T-helper 1 cell treated with Interleukin-12 subunit alpha and Interleukin-12 subunit beta and Interleukin-4 antibody, amounts not matched to agents 30 ng/mL and 1 ng/mL, for 36 hours (primary cell): ENCODE results near the gene FLNC. TPM values are rescaled to one million over a fixed set of nuclear protein-coding genes. Genes with fewer than 3 reads are reported as not detected.

Experiments
- intact Hi-C: fragments of 100-400 bp; cut with micrococcal nuclease; formaldehyde crosslinking; loops from one replicate; pipeline ENCODE4 v1.15.1; 2024
- total RNA-seq: library from RNA; stranded (reverse); gene quantifications from 2 replicates; pipeline ENCODE4 v1.2.3, GENCODE V29; 2022

Gene FLNC
- total RNA-seq, 1 donor from 2014 or later = 0.02 TPM

DNA sequence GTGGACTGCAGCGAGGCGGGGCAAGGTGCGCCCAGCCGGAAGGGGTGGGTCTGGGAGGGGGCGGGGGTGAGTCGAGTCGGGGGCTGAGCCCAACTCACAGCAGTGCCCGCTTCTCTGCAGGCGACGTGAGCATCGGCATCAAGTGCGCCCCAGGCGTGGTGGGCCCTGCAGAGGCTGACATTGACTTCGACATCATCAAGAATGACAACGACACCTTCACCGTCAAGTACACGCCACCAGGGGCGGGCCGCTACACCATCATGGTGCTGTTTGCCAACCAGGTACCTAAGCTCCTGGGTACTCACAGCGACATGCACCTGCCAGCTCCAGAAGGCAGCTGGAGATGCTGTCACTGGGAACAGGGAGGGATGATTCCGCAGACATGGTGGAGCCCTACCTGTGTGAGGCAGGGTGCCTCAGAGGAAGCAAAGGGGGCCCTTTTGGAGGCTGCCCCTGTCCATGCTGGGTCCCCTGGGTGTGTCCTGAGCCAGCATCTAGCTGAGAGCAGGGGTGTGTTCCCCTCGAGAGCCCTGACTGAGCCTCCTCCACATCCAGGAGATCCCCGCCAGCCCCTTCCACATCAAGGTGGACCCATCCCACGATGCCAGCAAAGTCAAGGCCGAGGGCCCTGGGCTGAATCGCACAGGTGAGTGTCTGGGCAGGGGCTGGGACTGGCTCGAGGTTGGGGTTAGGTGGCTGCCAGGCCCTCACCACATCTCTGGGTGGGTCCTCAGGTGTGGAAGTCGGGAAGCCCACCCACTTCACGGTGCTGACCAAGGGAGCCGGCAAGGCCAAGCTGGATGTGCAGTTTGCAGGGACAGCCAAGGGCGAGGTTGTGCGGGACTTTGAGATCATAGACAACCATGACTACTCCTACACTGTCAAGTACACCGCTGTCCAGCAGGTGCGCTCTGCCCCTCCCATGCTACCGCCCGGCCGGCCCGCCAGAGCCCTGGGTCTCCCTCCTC, 12.8 kb downstream of the FLNC start:
- intact Hi-C loops = loop anchor here (1.0 kb wide), 3 partner anchors 19 to 248 kb away; partner anchors contain the start of gene ATP6V1F

DNA sequence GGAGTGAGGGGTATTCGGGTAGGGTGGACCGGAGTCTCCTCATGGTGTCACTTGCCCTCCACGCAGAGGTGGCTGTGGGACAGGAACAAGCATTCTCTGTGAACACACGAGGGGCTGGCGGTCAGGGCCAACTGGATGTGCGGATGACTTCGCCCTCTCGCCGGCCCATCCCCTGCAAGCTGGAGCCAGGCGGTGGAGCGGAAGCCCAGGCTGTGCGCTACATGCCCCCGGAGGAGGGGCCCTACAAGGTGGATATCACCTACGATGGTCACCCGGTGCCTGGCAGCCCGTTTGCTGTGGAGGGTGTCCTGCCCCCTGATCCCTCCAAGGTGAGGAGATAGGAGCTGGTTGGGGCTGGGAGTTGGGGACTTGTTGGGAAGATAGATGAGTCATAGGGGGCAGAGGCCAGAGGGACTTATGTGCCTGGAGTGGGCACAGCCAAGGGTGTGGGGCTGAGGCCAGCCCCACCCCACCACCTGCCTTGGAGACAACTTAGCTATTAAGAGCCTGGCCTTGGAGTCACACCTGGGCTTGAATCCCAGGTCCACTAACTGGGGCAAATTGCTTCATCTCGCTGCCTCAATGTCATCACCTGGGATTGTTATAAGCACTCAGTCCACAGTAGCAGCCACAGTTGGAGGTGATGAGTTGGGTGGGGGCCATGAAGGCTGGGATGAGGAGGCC, 13.9 kb downstream of the FLNC start:
- intact Hi-C loops = no loop called here

DNA sequence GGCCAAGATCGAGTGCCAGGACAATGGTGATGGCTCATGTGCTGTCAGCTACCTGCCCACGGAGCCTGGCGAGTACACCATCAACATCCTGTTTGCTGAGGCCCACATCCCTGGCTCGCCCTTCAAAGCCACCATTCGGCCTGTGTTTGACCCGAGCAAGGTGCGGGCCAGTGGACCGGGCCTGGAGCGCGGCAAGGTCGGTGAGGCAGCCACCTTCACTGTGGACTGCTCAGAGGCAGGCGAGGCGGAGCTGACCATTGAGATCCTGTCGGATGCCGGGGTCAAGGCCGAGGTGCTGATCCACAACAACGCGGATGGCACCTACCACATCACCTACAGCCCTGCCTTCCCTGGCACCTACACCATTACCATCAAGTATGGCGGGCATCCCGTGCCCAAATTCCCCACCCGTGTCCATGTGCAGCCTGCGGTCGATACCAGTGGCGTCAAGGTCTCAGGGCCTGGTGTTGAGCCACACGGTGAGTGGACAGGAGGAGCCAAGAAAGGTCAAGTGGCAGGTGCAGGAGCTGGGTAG, 14.6 kb downstream of the FLNC start:
- intact Hi-C loops = no loop called here

DNA sequence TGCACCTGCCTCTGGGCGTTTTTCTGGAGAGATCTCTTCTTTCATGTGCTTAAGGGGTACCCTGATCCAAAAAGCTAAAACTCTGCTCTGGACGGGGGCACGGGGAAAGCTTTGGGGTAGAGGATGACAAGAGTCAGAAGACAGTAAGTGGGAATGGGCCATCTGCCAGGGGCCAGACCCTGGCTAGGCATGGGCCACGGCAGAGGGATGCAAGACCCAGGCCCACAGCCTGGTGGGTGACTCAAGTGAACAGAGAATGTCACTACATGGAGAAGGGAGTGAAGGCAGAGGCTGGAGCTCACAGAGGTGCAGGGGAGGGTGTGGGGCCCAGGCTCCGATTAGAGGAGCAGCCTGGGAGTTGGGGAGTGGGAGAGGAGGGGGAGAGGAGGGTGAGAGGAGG, 15.3 kb downstream of the FLNC start:
- intact Hi-C loops = no loop called here

DNA sequence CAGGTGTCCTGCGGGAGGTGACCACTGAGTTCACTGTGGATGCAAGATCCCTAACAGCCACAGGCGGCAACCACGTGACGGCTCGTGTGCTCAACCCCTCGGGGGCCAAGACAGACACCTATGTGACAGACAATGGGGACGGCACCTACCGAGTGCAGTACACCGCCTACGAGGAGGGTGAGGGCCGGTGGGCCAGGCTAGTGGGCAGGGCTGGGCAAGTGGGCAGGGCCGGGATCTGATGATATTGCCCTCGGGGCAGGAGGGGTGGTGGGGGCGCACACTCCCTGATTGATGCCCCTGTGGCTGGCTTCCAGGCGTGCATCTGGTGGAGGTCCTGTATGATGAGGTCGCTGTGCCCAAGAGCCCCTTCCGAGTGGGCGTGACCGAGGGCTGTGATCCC, 15.8 kb downstream of the FLNC start:
- intact Hi-C loops = no loop called here

DNA sequence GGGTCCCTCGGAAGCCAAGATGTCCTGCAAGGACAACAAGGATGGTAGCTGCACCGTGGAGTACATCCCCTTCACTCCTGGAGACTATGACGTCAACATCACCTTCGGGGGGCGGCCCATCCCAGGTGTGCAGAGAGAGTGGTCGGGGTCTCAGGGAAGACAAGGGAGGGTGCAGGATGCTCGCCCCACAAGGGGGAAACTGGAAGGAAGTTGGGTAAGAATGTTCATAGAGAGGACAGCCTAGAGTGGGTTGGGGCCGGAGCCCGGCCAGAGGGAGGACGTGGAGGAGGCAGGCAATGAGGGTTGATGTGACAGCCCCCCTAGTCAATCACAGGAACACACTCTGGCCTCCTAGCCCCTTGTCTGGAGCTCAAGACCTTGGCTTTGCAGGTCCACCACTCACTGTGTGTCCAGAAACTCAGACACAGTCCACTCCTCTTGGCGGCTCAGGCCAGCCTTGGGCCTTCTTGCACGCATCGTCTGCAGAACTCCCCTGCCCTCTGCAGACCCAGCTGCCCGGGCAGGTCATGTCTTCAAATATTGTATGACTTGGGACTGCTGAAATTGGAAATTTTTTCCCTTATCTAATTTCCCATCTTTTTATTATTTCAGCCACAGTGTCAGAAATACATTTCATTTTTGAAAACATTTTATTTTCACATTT, 16.7 kb downstream of the FLNC start:
- intact Hi-C loops = no loop called here

DNA sequence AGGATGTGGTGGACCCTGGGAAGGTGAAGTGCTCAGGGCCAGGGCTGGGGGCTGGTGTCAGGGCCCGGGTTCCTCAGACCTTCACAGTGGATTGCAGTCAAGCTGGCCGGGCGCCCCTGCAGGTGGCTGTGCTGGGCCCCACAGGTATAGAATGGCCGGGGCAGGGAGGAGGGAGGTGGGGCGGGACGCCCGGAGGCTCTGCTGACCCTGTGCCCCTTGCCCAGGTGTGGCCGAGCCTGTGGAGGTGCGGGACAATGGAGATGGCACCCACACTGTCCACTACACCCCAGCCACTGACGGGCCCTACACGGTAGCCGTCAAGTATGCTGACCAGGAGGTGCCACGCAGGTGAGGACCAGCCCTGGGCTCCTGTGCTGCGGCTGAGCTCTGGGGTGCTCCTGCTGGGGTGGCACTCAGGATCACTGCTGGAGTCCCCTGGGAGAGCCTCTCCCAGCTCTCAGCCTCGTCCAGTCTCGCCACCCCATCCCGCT, 17.6 kb downstream of the FLNC start:
- intact Hi-C loops = no loop called here

DNA sequence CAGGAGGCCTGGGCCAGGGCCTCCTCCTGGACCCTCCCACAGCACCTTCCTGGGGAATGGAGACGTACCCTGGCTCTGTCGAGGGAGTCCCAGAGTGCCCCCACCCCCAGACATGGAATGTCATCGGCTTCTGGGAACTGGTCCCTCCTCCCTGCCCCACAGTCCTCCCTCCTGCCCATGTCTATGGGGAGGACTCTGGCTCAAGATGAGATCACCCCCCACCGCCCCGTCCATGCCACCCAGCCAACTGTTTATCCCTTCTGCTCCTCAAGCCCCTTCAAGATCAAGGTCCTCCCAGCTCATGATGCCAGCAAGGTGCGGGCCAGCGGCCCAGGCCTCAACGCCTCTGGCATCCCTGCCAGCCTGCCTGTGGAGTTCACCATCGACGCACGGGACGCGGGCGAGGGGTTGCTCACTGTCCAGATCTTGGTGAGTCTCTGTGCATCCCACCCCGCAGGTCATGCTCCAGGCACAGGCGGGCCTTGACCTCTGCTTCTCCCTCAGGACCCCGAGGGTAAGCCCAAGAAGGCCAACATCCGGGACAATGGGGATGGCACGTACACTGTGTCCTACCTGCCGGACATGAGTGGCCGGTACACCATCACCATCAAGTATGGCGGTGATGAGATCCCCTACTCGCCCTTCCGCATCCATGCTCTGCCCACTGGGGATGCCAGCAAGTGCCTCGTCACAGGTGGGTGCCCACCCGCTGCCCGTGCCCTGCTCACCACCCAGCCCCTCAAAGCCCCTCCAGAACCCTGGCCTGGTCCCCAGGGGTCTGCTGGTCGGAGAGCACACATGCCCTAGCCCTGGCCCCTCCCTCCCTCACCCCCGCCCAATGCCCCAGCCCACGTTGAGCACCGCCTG, 18.3 kb downstream of the FLNC start:
- intact Hi-C loops = no loop called here

DNA sequence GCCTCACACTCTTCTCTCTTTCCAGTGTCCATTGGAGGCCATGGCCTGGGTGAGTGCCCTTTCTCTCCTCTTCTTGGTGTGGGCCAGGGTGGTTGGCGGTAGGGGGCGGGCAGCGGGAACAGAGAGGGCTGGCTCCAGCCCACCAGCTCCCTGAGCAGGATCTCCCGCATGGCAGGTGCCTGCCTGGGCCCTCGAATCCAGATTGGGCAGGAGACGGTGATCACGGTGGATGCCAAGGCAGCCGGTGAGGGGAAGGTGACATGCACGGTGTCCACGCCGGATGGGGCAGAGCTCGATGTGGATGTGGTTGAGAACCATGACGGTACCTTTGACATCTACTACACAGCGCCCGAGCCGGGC, 18.9 kb downstream of the FLNC start:
- intact Hi-C loops = no loop called here

DNA sequence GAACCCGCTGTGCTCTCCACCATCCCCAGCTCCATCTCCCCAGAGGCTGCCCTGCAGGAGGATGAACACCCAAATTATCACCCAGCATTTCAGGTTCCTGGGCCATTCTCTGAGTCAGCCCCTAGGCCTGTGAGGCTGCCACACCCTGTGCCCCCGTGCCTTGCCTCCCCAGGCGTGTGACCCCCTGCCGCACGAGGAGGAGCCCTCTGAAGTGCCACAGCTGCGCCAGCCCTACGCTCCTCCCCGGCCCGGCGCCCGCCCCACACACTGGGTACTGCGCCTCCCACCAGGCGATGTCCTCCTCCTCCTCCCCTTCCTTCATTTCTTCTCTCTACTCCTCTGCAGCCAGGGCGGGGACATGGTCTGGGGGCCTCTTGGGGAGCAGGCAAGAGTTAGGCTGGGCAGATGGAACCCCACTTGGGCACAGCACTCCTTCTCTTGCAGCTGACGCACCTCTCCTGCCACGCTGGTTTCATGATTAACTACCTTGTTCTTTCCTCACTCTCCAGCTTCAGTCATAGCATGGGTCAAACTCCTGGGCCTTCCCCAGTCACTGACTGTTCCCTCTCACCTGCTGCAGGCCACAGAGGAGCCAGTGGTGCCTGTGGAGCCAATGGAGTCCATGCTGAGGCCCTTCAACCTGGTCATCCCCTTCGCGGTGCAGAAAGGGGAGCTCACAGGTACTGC, 19.7 kb downstream of the FLNC start:
- intact Hi-C loops = no loop called here

DNA sequence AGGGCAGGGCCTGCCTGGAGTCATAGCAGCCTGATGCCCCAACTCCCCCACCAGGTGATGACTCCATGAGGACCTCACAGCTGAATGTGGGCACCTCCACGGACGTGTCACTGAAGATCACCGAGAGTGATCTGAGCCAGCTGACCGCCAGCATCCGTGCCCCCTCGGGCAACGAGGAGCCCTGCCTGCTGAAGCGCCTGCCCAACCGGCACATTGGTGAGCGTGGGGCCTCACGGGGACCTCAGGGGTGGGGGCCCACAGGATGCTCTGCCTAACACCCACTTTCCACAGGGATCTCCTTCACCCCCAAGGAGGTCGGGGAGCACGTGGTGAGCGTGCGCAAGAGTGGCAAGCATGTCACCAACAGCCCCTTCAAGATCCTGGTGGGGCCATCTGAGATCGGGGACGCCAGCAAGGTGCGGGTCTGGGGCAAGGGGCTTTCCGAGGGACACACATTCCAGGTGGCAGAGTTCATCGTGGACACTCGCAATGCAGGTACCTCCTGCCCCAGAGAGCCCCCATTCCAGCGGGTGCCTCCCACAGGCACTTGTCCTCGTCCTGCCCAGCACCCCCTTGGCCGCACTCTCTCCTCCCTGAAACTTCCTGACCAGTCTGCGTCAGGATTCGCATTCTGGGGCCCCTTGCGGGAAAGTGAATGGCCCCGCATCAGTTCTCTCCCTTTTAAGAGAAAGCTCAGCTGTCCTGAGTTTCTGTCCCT, 22.5 kb downstream of the FLNC start:
- intact Hi-C loops = no loop called here

DNA sequence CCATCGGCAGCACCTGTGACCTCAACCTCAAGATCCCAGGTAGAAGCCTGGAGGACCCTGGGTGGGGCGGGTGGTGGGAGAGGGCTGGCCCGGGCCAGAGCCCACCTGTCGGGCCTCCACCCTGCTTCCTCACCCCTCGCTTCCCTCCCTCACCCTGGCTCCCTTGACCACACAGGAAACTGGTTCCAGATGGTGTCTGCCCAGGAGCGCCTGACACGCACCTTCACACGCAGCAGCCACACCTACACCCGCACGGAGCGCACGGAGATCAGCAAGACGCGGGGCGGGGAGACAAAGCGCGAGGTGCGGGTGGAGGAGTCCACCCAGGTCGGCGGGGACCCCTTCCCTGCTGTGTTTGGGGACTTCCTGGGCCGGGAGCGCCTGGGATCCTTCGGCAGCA, 23.6 kb downstream of the FLNC start:
- intact Hi-C loops = no loop called here

DNA sequence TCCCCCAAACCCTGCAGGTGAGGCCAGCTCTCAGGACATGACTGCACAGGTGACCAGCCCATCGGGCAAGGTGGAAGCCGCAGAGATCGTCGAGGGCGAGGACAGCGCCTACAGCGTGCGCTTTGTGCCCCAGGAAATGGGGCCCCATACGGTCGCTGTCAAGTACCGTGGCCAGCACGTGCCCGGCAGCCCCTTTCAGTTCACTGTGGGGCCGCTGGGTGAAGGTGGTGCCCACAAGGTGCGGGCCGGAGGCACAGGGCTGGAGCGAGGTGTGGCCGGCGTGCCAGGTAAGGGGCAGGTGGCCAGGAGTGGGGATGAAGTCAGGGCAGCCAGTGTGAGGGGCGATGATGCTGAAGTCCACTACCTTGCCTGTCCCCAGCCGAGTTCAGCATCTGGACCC, 24.2 kb downstream of the FLNC start:
- intact Hi-C loops = no loop called here

DNA sequence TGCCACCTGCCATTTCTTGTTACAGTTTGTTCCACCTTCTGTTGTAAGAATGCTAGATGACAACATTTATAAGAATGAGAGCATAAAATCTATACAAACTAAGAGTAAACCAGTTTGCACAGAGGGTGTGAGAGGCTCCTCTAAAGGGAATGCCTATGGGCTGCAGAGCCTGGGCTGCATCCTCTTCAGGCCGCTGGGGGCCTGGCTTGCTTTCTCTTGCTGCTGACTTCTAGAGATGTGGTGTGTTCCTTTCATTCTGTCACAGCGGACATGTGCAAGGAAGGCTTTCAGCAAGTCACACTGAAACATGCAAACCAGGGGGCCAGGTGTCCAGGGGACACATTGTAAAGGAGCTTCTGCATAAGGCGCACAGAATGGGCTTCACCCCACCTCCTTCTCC, 25.4 kb downstream of the FLNC start:
- intact Hi-C loops = no loop called here

DNA sequence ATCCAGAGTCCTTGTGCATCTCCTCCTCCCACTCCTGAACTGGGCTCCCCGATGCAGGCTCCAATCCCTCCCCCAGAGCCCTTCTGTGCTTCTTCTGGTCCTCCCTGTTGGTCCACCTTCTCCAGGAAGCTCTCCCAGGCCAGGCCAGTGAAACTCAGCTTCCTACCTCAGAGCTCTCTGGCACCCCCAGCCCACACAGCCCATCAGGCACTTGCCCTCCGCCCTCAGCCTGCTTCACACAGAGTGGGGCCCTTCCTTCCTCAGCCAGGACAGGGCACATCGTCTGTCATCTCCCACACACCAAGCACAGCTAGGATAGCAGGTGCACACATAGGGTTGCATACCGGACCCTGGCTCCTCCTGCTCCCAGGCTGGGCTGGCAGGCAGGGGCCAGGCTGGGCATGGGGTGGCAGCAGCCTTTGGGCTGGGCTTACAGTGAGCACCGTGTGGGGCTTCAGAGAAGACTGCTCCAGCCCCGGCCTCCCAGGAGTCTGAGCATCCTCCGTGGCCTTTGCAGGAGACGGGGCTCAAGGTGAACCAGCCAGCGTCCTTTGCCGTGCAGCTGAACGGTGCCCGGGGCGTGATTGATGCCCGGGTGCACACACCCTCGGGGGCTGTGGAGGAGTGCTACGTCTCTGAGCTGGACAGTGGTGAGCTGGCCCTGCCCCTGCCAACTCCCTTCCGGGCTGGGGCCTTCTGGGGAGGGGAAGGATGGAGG, 26.0 kb downstream of the FLNC start:
- intact Hi-C loops = no loop called here

DNA sequence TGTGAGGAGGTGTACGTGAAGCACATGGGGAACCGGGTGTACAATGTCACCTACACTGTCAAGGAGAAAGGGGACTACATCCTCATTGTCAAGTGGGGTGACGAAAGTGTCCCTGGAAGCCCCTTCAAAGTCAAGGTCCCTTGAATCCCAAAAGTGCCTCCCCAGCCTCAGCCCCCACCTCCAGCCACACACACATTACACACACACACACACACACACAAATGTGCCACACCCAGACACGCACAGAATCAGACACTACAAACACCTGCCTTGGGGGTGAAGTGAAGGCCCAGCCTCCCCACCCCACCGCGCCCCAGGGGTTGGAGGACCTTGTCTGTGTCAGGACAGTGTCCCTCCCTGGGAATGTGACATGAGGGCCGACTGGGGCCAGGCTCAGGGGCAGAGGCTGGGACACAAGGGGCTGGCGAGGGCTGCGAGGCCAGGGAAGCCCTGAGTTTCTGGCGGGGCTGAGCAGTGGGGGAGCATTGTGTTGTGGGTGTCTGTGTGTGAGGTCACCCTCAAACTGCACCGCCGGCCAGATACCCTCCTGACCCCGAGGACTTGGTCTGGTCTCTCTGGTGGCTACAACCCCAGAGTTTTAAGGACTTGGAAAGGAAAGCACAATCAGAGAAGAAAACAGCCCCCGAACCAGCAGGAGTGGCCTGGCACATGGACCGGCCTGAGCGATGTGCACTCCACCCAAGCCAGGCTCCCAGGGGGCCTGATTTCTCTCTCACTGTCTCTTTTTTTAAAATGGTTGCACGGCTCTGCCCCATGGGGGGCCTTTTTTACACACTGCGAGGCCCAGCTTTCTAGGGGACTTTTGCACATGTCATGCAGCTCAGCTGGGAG, 28.4 kb downstream of the FLNC start:
- intact Hi-C loops = no loop called here

DNA sequence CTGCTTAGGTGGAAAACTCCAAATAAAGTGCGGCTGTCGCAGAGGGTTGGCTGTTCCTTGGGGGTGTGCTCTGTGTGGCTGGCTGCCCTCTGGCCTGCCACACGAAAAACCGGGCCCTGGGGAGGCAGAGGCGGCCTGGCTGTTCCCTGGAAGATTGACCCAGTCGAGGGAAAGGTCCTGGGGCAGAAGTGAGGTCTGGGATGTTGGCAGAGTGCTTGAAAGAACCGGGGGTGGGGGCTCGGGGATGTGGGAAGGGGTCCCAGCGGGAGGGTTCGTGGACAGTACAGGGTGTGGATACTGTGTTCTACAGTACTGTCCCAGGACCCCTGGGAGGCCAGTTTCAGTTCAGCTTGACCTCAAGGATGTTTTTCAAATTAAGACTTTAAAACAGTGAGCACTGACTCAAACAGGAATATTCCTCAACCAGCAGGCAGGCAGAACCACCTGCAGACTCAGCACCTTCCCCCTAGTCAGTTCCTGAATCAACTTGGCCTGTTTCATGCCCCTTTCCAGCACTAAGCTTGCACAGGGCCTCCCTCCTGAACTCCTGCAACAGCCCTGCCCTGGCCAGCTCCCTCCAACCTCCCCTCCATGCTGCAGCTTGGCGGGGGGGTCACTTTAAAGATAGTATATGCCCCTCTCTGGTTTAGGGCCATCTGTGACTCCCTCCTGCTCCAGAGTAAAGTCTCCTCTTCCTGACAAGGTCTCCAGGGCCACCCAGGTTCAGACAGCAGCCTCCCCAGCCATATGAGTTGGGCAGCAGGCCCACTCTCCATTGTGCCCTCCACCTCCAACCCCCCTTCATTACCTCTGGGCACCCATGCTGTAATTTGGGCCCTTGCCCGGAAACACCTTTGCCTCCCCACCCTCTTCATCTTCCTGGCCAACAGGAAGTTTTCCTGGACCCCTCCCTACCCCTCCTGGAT, 29.3 kb downstream of the FLNC start:
- intact Hi-C loops = loop anchor here (5.0 kb wide), 2 partner anchors 1093 to 1272 kb away; partner anchors contain the start of genes ARF5, GCC1 and UBE2H
